Stimulated activated CD8-positive, alpha-beta memory T cell treated with anti-CD3 and anti-CD28 coated beads, Interleukin-7, amount 100 ng/mL, for 24 hours (primary cell): ENCODE results near the gene GFOD2.
A peak's percentile ranks its signal among the peaks of the same experiment; 100 is the strongest.
"Not testable (repeated sequence)": the region's sequence is repeated elsewhere in the genome, so short reads cannot be mapped to it uniquely, and the experiment has no call there.

Experiments
- DNase-seq: peaks from one replicate; pipeline ENCODE4 v3.0.0-alpha.2; 2020; ENCODE audit warnings: low read depth

The GFOD2 gene, protein sequence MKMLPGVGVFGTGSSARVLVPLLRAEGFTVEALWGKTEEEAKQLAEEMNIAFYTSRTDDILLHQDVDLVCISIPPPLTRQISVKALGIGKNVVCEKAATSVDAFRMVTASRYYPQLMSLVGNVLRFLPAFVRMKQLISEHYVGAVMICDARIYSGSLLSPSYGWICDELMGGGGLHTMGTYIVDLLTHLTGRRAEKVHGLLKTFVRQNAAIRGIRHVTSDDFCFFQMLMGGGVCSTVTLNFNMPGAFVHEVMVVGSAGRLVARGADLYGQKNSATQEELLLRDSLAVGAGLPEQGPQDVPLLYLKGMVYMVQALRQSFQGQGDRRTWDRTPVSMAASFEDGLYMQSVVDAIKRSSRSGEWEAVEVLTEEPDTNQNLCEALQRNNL

DNA sequence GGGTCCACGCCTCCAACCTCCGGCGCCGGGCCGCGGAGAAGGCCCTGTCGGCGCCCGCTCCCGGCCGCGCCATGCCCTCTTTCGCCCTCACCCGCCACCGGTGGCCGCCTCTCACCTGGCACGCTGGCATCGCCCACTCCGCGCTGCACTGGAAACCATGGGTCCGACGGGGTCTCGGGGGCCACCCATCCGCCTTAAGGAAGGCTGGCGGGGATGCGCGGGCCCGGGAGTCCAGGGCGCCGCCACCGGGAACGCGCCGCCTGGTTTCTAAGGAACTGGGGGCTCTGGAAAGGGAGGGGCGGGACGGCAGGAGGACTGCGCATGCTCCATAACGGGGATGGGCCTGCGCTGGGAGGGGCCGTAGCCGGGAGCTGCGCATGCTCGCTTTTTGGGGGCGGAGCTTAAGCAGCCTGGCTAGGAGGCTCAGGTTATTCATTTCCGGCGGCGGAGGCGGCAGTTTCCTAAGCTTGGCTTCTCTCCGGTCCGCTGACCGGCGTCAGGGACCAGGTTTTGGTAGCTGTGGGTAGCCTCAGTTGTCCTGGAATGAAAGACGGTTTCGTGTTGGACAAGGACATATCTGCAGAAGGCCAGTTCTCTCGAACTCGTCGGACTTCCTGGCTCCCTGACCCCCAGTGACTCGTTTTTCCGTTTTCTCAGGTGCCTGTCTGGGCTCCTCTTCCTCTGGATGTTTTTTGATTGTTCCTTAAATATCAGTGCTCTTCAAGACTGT, at the start of gene GFOD2:
TSS of gene GFOD2 (minus strand) at position 269 of the 730 bp plus-strand sequence. CDS start 33,601 bp downstream, outside the sequence.
- DNase-seq, result peak; percentile 99

DNA sequence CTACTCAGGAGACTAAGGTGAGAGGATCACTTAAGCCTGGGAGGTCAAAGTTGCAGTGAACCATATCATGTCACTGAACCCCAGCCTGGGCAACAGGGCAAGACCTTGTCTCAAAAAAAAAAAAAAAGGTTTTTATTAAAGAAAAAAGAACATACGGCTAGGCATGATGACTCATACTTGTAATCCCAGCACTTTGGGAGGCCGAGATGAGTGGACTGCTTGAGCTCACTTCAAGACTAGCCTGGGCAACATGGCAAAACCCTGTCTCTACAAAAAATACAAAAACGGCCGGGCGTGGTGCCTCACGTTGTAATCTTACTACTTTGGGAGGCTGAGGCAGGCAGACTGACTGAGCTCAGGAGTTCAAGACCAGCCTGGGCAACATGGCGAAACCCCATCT, 48.8 kb upstream of the GFOD2 start:
- no peak for DNase-seq

DNA sequence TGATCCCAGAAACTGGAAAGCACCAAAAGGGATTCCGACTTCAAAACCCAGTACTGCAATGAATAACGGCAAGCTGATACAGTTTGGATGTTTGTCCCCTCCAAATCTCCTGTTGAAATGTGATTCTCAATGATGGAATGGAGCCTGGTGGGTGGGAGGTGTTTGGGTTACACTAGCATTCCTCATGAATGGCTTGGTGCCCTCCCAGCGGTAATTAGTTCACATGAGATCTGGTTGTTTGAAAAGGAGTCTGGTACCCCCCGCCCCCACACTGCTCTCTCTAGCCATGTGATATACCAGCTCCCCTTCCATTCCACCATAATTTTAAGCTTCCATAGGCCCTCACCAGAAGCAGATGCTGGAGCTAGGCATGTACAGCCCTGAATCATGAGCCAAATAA, 47.2 kb upstream of the GFOD2 start:
- no peak for DNase-seq

DNA sequence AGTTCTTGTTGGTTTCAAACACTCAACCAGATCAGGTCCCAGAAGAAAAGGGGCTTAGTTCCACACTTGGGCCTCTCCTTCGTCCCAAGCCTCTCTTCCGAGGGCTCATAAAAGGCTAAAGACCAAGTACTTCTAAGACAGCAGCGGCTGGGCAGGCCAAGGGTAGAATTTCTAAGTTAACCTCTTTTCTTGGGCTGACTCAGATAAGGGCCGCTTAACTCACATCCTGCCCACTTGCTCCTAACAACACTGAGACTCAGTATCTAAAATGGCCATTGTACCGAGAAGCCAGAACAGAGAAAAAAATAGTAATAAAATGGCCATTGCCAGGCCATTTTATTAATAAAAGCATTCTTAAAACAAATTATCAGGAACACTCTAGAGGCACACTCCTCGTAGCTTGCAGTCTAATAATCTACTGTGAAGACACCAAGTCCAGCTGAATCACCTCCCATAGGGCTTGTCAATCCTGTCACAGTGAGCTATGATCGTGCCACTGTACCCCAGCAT, 45.1 kb upstream of the GFOD2 start:
- DNase-seq, result no peak

DNA sequence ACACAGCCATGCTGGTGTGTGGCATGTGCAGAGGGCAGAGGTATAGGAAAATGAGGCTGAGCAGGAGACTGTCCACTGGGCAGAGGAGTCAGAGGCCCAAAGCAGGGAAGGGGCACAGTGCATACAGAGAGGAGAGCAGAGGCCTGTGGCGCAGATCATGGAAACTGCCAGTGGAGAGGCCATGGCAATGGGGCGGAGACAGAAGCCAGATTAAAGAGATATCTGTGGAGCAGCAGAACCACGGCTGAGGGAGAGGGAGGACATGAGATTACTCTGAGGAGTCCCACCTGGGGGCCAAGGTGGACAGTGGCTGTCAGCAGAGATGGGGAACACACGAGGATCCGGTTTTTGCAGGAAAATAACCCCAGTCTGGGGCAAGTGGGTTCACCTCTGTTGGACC, 44.0 kb upstream of the GFOD2 start:
- no peak for DNase-seq

DNA sequence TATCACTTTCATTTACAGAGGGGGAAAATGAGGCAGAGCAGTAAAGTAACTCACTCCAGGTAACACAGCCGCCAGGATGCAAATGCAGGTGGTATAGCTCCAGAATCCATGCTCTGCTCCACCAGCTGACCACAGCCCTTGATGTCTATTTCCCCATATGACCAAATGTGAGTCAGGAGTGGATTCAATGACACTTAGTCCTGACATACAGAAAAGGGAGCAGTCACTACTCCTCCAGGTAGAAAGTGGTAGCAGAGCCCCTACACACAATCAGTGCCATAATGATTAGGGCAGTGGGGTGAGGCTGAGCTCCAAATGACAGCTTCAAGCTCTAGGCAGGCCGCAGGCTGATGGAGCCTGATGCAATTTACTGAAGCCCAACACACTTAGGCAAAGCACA, 43.3 kb upstream of the GFOD2 start:
- DNase-seq, result no peak

DNA sequence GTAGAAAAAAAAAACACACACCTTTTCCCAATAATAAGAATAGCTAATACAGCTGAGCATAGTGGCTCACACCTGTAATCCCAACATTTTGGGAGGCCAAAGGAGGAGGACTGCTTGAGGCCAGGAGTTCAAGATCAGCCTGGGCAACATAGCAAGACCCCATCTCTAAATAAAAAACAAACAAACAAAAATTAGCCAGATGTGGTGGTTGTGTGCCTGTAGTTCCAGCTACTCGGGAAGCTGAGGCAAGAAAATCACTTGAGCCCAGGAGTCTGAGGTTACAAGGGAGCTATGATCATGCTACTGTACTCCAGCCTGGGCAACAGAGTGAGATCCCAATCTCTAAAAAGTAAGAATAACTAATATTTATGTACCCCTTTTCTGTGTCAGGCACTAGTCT, 42.8 kb upstream of the GFOD2 start:
- DNase-seq, result no peak

DNA sequence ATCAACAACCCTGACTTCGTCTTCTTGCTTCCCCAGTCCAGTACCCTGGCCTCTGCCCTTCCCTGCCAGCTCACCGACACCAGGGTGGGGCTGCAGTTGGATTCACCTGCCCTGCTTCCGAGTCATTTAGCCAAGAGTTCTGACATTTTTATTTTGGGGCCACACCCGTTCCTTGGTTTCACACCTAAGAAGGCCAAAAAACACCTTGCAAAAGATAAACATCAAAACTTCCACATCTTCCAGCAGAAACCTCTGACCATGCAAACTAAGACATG, 41.8 kb upstream of the GFOD2 start:
- DNase-seq, result no peak

DNA sequence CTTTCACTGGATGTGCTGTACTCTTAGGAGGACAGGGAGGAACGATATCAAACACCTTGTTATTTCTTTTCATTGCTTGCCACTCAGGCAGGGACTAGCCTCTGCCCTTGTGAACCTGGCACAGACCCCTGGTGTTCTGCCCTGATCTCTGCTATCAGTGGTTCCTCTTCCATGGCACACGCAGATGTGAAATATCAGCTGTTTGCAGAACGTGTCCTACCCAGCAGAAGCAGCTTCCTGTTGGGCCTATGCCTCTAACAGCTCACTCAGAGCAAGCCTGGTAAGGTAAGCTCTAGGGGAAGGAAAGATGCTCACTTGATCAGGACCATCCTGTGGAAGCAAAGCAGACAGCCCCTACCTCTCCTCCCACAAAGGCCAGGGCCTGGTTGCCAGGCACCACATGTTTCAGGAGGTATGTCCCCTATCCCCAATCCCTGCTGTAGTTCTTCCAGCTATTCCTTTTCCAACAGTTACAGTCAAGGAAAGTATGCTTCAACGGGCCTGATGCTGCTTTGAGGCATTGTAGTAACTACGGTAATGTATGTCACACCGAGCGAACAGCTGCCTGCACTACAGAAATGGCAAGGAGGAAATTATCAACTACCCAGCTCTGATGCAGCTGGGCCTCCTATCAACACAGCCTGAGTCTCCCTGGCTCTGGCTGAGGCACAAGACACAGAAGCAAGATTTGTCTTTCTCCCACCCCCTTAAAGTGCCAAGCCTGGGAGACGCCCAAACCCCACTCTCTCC, 41.3 kb upstream of the GFOD2 start:
- DNase-seq, result no peak

DNA sequence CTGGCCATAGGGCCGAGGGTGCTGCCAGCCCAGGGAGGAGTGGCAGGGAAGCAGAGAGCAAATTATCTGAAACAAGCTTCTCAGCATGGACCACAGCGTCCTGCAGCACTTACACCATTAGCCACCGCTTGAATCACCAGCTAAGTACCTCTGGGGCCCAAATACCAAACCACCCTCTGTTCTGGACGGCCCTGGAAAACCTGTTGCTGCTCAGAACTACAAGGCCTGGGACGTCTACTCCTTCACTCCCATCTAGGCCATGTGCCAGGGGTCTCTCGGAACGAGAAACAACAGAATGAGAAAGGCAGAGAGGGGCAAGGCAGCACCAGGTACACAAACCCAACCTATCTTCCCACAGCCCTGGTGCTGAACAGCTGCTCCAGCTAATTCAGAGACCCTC, 39.9 kb upstream of the GFOD2 start:
- no peak for DNase-seq

DNA sequence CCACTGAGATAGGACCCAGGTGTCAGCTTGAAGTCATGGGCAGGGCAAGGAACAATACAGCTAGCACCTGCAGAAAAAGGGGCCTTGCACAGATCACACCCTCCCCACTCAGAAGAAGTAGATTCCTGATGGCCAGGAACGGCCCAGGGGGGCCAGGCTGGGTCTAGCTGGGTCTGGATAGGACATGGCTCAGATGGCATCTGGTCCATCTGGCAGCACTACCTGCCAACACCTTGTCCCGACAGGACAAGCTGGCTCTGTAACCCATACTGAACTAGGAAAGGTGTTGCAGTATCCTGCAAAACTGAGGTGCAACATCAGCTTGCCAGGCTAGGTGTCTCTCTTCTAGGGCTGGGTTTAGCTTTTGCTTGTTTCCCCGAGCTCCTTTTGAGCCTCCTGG, 38.9 kb upstream of the GFOD2 start:
- DNase-seq, result no peak

DNA sequence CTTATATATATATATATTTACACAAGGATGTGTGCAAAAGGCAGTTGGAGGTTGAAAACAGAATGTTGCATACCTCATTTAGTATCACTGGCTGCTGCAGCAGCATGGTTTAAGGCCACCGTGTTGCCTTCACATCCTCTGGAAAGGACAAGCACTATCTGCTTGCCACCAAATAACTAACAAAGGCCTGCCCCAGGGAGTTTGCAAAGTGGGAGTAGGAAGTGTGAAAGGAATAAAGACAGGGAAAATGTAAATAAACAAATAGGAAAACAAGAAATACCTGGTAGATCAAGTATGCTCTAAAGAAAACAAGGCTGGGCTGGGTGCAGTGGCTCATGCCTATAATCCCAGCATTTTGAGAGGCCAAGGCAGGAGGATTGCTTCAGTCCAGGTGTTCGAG, 33.5 kb upstream of the GFOD2 start:
- no peak for DNase-seq

DNA sequence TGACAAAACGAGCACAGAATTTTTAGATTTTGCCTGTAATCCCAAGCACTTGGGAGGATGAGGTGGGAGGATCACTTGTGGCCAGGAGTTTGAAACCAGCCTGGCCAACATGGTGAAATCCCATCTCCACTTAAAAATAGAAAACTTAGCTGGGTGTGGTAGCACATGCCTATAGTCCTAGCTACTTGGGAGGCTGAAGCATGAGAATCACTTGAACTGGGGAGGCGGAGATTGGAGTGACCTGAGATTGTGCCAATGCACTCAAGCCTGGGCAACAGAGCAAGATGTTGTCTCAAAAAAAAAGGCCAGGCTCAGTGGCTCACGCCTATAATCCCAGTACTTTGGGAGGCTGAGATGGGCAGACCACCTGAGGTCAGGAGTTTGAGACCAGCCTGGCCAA, 32.2 kb upstream of the GFOD2 start:
- DNase-seq, result not testable (repeated sequence)

DNA sequence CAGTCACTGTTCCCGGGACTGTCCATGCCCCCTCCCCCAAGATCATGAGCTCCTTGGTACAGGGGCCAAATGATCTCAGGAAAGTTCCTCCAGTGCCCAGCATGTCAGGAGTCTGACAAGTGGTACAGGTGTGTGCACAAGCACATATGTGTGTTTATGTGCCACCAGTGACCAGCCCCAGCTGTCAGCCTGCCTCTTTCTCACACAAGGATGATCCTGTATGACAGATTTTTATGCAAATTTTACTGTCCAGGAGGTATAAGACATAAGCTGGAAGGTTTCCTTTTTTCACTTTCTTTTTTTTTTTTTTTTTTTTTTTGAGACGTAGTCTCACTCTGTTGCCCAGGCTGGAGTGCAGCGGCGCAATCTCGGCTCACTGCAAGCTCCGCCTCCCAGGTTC, 31.4 kb upstream of the GFOD2 start:
- no peak for DNase-seq

DNA sequence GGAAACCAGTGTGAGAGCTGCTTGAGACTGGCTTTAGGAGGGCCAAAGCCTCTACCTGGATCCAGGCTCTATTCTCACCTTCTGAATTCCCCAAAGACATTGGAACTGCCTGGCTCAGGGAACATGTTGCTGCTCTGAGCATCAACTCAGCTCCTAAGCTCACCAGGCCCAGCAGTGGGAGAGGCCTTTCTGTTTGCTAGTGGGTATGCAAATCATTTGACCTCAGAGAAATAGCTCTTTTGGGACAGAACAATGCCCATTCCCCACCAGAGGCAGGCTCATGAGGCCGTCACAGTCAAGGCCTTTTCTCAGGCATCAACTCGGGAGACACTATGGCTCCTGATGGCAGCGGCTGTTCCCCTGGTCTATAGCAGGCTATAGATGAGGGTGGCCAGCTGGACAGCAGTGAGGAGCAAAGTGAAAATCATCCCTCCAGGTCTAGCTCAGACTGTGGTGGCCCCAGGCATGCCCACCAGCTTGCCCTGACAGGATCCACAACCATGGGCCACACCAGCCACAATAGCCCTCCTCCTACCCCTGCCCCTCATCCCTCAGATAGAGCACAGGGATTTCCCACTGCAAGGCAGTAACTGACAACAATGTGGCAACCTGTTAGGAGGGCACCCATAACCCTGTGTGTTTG, 30.4 kb upstream of the GFOD2 start:
- no peak for DNase-seq

DNA sequence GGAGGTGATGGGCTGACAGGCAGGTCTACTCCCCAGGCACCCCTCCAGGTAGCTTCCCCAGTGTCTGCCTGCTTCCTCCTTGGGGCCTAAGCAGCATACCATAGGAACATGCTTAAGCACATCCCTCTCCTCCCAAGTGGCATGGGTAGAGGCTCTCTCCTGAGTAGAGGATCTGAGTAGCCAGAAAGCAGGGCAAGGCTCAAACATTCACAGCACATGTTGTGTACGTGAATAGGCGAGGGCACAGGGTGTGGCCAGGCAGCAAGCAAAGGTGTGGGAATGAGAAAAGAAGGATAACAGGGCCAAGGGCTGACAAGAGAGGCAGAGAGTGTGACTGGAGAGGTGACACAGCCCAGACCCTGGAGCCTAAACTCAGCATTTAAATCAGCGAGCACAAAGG, 29.7 kb upstream of the GFOD2 start:
- no peak for DNase-seq

DNA sequence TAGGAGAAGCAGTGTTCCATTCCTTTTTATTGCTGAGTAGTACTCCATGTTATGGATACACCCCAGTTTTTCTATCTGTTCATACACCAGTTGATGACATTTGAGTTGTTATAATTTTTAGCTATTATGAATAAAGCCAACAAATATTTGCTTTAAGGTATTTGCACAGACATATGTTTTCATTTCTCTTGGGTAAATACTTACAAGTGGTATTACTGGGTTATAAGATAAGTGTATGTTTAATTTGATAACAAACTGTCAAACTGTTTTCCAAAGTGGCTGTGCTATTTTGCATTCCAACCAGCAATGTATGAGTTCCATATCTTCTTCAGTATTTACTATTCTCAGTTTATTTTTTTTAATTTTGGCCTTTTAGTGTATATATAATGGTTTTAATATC, 27.7 kb upstream of the GFOD2 start:
- DNase-seq, result no peak

DNA sequence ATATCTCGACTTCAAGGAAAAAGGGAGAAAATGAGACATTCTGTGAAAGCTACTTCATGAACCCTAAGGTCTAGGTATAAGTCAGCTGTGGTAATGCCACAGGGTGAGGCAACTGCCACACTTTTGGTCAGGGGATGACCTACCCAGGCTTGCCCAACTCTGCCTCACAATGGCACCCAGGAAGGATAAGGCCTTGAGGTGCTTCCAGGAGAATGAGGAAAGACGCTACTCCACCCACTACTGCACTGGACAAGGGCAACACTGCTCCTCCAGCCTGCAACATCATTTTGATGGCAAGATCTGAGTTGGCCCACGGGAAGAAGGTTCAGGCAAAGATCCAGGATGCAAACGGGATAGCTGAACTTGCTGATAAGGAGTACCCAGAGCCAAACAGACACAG, 22.0 kb upstream of the GFOD2 start:
- DNase-seq, result no peak

DNA sequence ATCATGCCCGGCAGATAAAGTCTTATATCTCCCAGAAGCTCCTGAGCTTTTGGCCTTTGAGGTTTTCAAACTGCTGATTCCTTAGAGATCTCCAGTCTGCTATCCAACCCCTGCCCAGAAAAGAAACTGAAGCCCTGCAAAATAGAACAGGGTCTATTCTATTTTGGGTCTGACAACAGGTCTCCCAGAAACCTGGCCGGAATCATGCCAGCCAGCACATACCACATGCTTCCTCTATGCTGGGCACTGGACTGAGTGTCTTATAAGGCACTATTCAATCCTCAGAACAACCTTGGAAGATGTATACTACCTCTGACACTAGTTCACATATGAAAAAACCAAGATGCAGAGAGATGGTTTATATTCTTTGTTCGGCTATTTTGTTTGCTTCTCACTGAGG, 21.3 kb upstream of the GFOD2 start:
- DNase-seq, result no peak

DNA sequence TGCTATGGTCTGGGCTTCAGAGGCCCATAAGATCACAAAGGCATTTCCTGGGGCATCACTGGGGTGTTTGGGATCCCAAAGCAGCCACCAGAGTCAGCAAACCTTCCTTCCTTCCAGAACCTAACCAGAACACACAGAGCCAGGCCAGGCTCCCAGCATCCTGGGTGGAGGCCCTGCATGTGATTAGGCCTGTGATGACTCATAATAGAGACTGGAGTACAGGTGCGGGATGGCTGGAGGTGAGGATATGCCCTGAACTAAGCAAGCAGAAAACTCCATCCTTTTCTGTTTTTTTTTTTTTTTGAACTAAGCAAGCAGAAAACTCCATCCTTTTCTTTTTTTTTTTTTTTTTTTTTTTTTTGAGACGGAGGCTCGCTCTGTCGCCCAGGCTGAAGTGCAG, 17.7 kb upstream of the GFOD2 start:
- no peak for DNase-seq

DNA sequence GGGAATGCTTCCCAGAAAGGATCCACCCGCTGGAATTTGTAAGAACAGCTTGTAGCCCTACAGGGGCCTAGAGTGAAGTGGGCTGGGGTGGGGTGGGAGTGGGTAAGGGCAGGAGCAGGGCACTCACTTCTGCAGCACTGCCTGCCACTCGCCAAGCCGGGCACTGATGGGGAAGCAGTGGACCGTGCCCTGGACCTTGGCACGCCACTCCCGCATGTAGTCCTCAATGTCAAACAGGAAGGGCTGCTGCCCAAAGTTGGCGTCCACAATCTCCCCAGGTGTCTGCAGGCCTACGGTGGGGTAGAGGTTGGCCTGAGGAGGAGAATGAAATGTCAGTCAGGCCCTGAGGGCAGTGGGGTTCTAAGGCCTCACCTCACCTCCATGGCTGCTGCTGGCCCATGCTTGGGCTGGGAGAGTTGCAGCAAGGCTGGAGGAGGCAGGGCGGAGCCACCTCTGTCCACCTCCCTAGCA, 15.7 kb upstream of the GFOD2 start:
- no peak for DNase-seq

DNA sequence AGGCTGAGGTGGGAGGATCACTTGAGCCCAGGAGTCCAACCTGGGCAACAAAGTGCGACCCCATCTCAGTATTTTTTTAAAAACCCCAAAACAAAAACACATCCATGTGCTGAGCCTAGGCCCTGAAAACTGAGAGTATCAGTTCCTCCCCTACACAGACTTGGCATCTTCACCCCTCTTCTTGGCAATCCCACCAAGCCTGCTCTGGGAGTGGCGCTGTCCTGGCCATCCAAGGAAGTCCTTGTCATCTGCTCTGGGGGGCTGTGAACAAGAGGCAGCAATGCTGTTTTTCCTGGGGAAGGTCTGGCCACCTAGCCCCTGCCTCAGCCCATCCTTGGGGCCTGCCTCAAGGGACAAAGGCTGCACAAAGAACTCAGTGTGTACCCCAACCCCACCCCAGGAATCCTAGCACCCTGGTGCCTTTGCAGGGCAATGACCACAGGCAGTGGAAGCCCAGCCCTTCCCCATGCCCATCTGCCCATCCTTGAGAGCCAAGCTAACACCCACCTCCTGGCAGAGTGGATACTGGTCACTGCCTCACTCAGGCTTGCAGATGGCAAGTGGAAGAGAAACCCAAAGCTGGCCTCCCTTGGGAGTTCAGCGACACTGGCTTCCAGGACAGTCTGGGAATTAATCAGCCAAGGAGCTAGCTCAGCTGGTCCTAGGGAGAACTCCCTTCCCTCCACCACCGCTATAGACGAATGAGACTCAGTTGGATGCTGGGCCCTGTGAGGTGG, 14.8 kb upstream of the GFOD2 start:
- no peak for DNase-seq
